Mesodermal cell (in vitro differentiated cells): ENCODE data around the gene FAM216B.

Source experiments
- H3K27ac ChIP-seq: 2 replicates; pipeline ENCODE4 v1.7.0; 2013; ENCODE audit warnings: mild to moderate bottlenecking, low read depth, low read length, moderate library complexity; ENCODE audit not compliant: severe bottlenecking
- H3K36me3 ChIP-seq: 2 replicates; pipeline ENCODE4 v1.7.1; 2013; ENCODE audit warnings: mild to moderate bottlenecking, low read length, moderate library complexity; ENCODE audit not compliant: control insufficient read depth, insufficient read depth
- H3K4me1 ChIP-seq: one replicate; pipeline ENCODE4 v1.7.1; 2013; ENCODE audit warnings: mild to moderate bottlenecking, low read length; ENCODE audit not compliant: insufficient read depth, control insufficient read depth, poor library complexity, severe bottlenecking
- H3K4me3 ChIP-seq: 2 replicates; pipeline ENCODE4 v1.7.0; 2013; ENCODE audit warnings: low read length, control low read depth, mild to moderate bottlenecking; ENCODE audit not compliant: insufficient read depth, poor library complexity, severe bottlenecking; ENCODE audit errors: extremely low read depth
- H3K9me3 ChIP-seq: 2 replicates; pipeline ENCODE4 v1.7.1; 2013; ENCODE audit warnings: mild to moderate bottlenecking, low read length, moderate library complexity; ENCODE audit not compliant: control insufficient read depth
- WGBS, 2 experiments: methylation state at CpG; one replicate each; pipeline ENCODE4 v1.1.5; 2013; ENCODE audit warnings: missing lambda C conversion rate in 2 of 2; ENCODE audit not compliant: insufficient coverage in 2 of 2; 5-methylcytosine and 5-hydroxymethylcytosine counted together

FAM216B gene

DNA sequence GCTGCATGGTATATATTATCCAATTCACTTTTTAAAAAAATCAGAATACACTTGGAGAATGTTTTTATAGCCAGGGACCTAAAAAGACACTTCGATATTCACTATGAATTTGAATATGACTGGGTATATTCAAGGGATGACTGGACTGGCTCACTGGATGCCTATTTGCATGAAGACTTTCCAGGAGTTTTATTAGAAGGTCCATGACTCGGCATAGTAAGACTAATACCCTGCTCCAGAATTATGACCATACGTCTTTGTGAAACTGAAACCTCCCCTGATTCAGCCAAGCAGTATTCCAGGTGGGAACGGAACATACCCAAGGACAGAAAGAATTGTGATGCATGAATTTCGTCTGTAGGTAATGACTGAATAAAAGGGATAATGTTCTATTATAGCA, 3.9 kb upstream of the FAM216B start:
- no peak overlapping the region for H3K4me3 ChIP-seq
- no peaks in the 10 kb centered on the region for H3K36me3 ChIP-seq
- WGBS, 2 experiments = 67 to 80% methylated on average over 3 of the region's 5 CpGs
- peaks cover 8% of the 10 kb centered on the region for H3K9me3 ChIP-seq
- H3K27ac ChIP-seq = no peak overlapping the region
- H3K4me1 ChIP-seq = no peaks in the 10 kb centered on the region

GRCh38 chr13:42780044-42780443, 1.3 kb upstream of the FAM216B start:
- Histone ChIP-seq H3K4me3 (no peak overlapping the region), H3K4me1 (no peaks in the 10 kb centered on the region), H3K9me3 (peaks cover 8% of the 10 kb centered on the region), H3K27ac (no peak overlapping the region), H3K36me3 (no peaks in the 10 kb centered on the region)
- WGBS, 2 experiments = 89 to 100% methylated on average over 1 of the region's 1 CpG

DNA sequence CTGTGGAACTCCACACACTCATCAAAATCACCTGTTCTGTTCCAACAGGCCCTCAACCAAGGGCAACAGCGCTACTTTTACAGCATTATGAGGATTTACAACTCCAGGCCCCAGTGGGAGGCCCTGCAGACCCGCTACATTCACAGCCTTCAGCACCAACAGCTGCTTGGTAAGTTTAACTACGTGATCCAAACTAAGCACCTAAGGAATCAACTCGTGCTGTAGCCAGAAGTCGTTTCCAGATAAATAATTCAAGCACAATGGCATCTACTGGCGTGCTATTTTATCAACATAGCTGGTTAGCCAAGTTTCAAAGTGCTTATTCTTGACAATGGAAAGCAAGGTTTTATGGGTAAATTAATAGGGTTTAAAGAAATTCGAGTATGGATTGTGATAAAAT, 5.3 kb downstream of the FAM216B start:
- H3K4me1 ChIP-seq = no peaks in the 10 kb centered on the region
- H3K27ac ChIP-seq = no peak overlapping the region
- WGBS, 2 experiments = 82 to 83% methylated on average over 7 of the region's 7 CpGs

DNA sequence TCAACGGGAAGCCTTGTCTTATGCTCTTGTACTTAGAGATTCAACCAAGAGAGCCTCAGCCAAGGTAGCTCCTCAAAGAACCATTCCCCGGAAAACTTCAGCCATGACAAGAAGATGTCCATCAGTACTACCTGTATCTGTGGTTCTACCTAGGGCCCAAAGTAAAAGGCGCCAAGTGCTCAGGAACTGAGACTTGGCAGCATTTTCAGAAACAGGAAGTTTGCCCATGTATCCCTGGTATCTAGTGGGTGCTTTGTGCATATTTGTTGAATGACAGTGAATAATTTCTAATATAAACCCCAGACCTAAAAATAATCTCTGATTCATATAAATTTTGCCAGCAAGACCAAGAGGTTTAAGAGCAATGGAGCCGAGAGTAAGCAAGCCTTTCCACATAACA, 7.2 kb downstream of the FAM216B start:
- WGBS, 2 experiments = 81 to 96% methylated on average over 3 of the region's 4 CpGs
- Histone ChIP-seq H3K9me3 (no peaks in the 10 kb centered on the region), H3K4me1 (no peaks in the 10 kb centered on the region), H3K4me3 (no peak overlapping the region), H3K36me3 (no peaks in the 10 kb centered on the region), H3K27ac (no peak overlapping the region)

More for the DNA sequence above, 5.3 kb downstream of the FAM216B start:
- Histone ChIP-seq H3K9me3 (no peaks in the 10 kb centered on the region), H3K4me3 (no peak overlapping the region), H3K36me3 (no peaks in the 10 kb centered on the region)

DNA sequence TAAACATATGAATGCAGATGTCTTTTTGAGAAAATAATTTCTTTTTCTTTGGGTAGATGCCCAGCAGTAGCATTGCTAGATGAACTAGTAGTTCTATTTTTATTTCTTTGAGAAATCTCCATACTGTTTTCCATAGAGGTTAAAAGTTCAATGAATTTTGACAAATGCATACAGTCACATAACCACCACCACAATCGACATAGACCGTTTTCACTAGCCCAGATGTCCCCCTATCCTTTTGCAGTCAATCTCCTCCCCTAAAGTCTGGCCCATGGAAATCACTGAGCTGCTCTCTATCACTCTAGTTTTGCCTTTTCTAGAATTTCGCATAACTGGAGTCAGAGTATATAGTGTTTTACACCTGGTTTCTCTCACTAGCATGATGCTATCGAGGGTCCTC, 10.8 kb downstream of the FAM216B start:
- H3K9me3 ChIP-seq = no peaks in the 10 kb centered on the region
- H3K4me1 ChIP-seq = no peaks in the 10 kb centered on the region
- H3K27ac ChIP-seq = no peak overlapping the region
- WGBS, 2 experiments = 88% methylated on average over 3 to 4 of the region's 4 CpGs
- H3K36me3 ChIP-seq = no peaks in the 10 kb centered on the region
- no peak overlapping the region for H3K4me3 ChIP-seq

DNA sequence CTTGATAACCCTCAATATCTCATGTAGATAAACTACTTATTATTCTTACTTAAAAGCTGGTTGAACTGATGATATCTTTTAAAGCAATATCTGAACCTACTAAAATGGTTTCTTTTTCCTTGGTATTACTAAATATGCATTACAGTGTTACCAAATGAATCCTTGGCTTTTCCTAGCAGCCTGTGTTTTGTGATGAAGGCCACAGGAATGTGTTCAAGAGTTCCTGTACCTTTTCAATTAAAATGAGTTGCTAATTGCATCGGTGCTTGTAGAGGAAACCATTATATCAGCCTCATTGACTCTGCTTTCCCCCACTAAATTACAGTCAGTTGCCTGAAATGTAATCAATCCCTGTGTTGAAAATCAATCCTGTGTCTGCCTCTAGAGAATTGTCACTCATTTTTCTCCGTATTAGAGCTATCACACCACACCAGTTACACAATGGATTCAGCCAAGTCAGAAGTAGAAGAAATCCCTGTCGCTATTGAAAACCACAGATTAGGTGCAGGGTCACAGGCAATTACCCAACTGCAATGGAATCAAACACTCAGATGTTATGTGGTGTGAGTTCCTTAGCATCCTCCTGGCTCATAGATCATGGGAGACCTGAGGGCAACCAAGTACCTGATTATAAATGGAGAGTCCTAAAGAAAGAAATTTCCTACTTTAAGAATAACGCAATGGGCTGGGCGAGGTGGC, 13.3 kb downstream of the FAM216B start:
- H3K36me3 ChIP-seq = no peaks in the 10 kb centered on the region
- H3K4me3 ChIP-seq = no peak overlapping the region
- no peaks in the 10 kb centered on the region for H3K4me1 ChIP-seq
- no peaks in the 10 kb centered on the region for H3K9me3 ChIP-seq
- H3K27ac ChIP-seq = no peak overlapping the region
- WGBS, 2 experiments = 90 to 100% methylated on average over 3 of the region's 5 CpGs

GRCh38 chr13:42795666-42796065, 14.3 kb downstream of the FAM216B start:
- WGBS, 2 experiments = 87 to 100% methylated on average over 2 of the region's 2 CpGs

DNA sequence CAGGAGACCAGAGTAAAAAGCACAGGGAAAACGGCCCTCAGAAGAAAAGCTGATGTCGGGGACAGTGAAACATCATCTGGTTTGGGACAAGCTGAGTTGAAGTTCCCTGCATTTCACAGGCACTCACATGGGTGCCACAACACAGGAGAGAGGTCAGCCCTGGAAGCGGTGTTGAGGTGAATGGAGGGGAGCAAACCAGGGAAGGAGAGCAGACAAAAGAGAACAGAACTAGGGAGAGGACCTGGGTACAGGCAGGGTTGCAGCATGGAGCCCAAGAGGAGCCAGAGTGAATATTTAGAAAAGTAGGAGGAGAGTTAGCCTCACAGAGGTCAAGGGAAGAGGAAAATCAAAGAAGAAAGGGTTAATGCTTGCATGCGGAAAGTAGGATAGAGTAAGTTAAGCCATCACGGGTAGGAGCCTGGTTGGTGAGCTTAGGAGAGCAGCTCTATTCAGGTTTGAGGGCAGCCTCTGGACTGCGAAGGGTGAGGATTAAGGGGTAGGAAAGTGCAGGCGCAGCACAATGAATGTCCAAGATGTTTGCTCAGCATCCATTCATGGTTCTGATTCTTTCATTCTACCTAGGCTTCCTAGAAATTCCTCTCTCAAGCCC, 15.5 kb downstream of the FAM216B start:
- H3K36me3 ChIP-seq = no peaks in the 10 kb centered on the region
- no peak overlapping the region for H3K4me3 ChIP-seq
- H3K9me3 ChIP-seq = no peaks in the 10 kb centered on the region
- no peaks in the 10 kb centered on the region for H3K4me1 ChIP-seq
- 77 to 85% methylated on average over 4 to 7 of the region's 7 CpGs for WGBS, 2 experiments
- no peak overlapping the region for H3K27ac ChIP-seq

More at GRCh38 chr13:42795666-42796065, 14.3 kb downstream of the FAM216B start:
- Histone ChIP-seq H3K4me1 (no peaks in the 10 kb centered on the region), H3K4me3 (no peak overlapping the region), H3K36me3 (no peaks in the 10 kb centered on the region), H3K9me3 (no peaks in the 10 kb centered on the region), H3K27ac (no peak overlapping the region)

- H3K4me1 ChIP-seq = no peaks in the 10 kb centered on the region
- WGBS, 2 experiments = 95 to 100% methylated on average over 3 to 5 of the region's 6 CpGs
- no peak overlapping the region for H3K4me3 ChIP-seq
- no peak overlapping the region for H3K27ac ChIP-seq
- no peaks in the 10 kb centered on the region for H3K9me3 ChIP-seq
- no peaks in the 10 kb centered on the region for H3K36me3 ChIP-seq
Observed at GRCh38 chr13:42798118-42798517, 16.7 kb downstream of the FAM216B start.

GRCh38 chr13:42800109-42800643, 18.8 kb downstream of the FAM216B start:
- Histone ChIP-seq H3K27ac (no peak overlapping the region), H3K9me3 (no peaks in the 10 kb centered on the region), H3K4me3 (no peak overlapping the region), H3K36me3 (no peaks in the 10 kb centered on the region), H3K4me1 (no peaks in the 10 kb centered on the region)
- whole genome bisulfite sequencing, 2 experiments = 38 to 80% methylated on average over 1 of the region's 5 CpGs
